ENCODE results near the gene MAST3. TPM values are rescaled to one million over a fixed set of nuclear protein-coding genes. Genes with fewer than 3 reads are reported as not detected.
A peak's percentile ranks its signal among the peaks of the same experiment; 100 is the strongest.

Gene MAST3
- total and polyA plus RNA-seq, 2 of the 13 experiments (the other 11 are each of a cell fraction or from before 2014, with no cell fraction given): 4.1 to 4.6 TPM

DNA sequence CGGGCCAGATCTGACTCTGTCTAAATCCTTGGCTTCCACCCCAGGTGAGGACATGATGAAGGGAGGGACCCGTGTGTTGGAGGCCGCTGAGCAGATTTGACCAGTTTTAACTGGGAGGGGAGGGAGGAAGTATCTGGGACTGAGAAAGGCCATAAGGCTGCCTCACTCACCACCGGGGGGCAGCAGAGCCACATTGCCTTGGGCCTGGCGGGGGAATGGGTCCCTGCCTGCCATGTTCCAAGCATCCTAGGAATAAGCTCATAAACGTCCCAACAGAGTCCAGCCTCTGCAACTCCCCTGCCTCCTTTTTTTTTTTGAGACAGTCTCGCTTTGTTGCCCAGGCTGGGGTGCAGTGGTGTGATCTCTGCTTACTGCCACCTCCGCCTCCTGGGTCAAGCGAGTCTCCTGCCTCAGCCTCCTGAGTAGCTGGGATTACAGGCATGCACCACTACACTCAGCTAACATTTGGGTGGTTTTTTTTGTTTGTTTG, 15.5 kb downstream of the MAST3 start (continued):
- TF ChIP-seq MEIS1 (CRISPR knock-in tag; IDR thresholded peaks at IDR 0.05; ENCODE audit: borderline replicate concordance) (no peak), ZNF136 (CRISPR knock-in tag; IDR thresholded peaks at IDR 0.05; ENCODE audit: low read depth) (no peak), FOXK1 (CRISPR knock-in tag; IDR thresholded peaks at IDR 0.05; ENCODE audit: borderline replicate concordance, low read depth) (no peak), RFXAP (CRISPR knock-in tag; IDR thresholded peaks at IDR 0.05; ENCODE audit: borderline replicate concordance) (no peak; the same call in 1 of the 2 replicates), FOSL1 (CRISPR knock-in tag; IDR thresholded peaks at IDR 0.05; ENCODE audit: borderline replicate concordance) (no peak), GFI1 (CRISPR knock-in tag; IDR thresholded peaks at IDR 0.05; ENCODE audit: borderline replicate concordance) (no peak), KLF12 (CRISPR knock-in tag; IDR thresholded peaks at IDR 0.05; ENCODE audit: borderline replicate concordance) (no peak), ZNF619 (CRISPR knock-in tag; IDR thresholded peaks at IDR 0.05) (no peak), ZNF670 (CRISPR knock-in tag; IDR thresholded peaks at IDR 0.05; ENCODE audit: borderline replicate concordance) (no peak), ZSCAN25 (CRISPR knock-in tag; IDR thresholded peaks at IDR 0.05) (peak; percentile 59; the same call in 1 of the 2 replicates), SMAD1 (CRISPR knock-in tag; IDR thresholded peaks at IDR 0.05; ENCODE audit: borderline replicate concordance, low read depth) (no peak), ZNF232 (CRISPR knock-in tag; IDR thresholded peaks at IDR 0.05; ENCODE audit: borderline replicate concordance) (no peak), DMAP1 (CRISPR knock-in tag; IDR thresholded peaks at IDR 0.05) (no peak), ZNF777 (CRISPR knock-in tag; IDR thresholded peaks at IDR 0.05) (no peak), ZBTB21 (CRISPR knock-in tag; IDR thresholded peaks at IDR 0.05) (no peak), MXI1 (IDR thresholded peaks at IDR 0.05; ENCODE audit: borderline replicate concordance, low read depth, low read length) (peak; percentile 55; the same call in 1 of the 3 replicates), ZMYM4 (CRISPR knock-in tag; IDR thresholded peaks at IDR 0.05) (no peak; the same call in 1 of the 2 replicates), ZNF839 (CRISPR knock-in tag; IDR thresholded peaks at IDR 0.05; ENCODE audit: borderline replicate concordance) (no peak), KMT2A (CRISPR knock-in tag; IDR thresholded peaks at IDR 0.05) (0 out of 2 replicates have a peak, but pooled peaks have one; percentile 27)
- TF ChIP-seq, protein P1, sequence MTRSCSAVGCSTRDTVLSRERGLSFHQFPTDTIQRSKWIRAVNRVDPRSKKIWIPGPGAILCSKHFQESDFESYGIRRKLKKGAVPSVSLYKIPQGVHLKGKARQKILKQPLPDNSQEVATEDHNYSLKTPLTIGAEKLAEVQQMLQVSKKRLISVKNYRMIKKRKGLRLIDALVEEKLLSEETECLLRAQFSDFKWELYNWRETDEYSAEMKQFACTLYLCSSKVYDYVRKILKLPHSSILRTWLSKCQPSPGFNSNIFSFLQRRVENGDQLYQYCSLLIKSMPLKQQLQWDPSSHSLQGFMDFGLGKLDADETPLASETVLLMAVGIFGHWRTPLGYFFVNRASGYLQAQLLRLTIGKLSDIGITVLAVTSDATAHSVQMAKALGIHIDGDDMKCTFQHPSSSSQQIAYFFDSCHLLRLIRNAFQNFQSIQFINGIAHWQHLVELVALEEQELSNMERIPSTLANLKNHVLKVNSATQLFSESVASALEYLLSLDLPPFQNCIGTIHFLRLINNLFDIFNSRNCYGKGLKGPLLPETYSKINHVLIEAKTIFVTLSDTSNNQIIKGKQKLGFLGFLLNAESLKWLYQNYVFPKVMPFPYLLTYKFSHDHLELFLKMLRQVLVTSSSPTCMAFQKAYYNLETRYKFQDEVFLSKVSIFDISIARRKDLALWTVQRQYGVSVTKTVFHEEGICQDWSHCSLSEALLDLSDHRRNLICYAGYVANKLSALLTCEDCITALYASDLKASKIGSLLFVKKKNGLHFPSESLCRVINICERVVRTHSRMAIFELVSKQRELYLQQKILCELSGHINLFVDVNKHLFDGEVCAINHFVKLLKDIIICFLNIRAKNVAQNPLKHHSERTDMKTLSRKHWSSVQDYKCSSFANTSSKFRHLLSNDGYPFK (CRISPR knock-in tag; IDR thresholded peaks at IDR 0.05; ENCODE audit: borderline replicate concordance): no peak
- TF ChIP-seq, protein P2, sequence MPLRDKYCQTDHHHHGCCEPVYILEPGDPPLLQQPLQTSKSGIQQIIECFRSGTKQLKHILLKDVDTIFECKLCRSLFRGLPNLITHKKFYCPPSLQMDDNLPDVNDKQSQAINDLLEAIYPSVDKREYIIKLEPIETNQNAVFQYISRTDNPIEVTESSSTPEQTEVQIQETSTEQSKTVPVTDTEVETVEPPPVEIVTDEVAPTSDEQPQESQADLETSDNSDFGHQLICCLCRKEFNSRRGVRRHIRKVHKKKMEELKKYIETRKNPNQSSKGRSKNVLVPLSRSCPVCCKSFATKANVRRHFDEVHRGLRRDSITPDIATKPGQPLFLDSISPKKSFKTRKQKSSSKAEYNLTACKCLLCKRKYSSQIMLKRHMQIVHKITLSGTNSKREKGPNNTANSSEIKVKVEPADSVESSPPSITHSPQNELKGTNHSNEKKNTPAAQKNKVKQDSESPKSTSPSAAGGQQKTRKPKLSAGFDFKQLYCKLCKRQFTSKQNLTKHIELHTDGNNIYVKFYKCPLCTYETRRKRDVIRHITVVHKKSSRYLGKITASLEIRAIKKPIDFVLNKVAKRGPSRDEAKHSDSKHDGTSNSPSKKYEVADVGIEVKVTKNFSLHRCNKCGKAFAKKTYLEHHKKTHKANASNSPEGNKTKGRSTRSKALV (CRISPR knock-in tag; IDR thresholded peaks at IDR 0.05): no peak
- TF ChIP-seq, protein P3, sequence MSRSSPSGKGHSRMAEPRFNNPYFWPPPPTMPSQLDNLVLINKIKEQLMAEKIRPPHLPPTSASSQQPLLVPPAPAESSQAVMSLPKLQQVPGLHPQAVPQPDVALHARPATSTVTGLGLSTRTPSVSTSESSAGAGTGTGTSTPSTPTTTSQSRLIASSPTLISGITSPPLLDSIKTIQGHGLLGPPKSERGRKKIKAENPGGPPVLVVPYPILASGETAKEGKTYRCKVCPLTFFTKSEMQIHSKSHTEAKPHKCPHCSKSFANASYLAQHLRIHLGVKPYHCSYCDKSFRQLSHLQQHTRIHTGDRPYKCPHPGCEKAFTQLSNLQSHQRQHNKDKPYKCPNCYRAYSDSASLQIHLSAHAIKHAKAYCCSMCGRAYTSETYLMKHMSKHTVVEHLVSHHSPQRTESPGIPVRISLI (CRISPR knock-in tag; IDR thresholded peaks at IDR 0.05; ENCODE audit: borderline replicate concordance): 0 out of 2 replicates have a peak, but pooled peaks have one; percentile 15

Data from HepG2 (cell line).